ENCODE results near the gene CDC42BPG. TPM values are rescaled to one million over a fixed set of nuclear protein-coding genes. Genes with fewer than 3 reads are reported as not detected.

CDC42BPG gene
- total and polyA plus RNA-seq, 9 of the 15 experiments (the other 6 are each of a cell fraction or from before 2014, with no cell fraction given): 0.04 to 8.8 (median 2.1) TPM

GRCh38 chr11:64885367-64886286 is 41.2 kb upstream of the CDC42BPG start (continued):
- TF ChIP-seq ATF6 (CRISPR knock-in tag; IDR thresholded peaks at IDR 0.05): no peak
- no peak for TF ChIP-seq TCF7L2 (IDR thresholded peaks at IDR 0.05; ENCODE audit: low read depth, low read length)
- peak; percentile 90 for TF ChIP-seq MITF (IDR thresholded peaks at IDR 0.05)
- no peak for TF ChIP-seq ZNF518B (CRISPR knock-in tag; IDR thresholded peaks at IDR 0.05)
- peak; percentile 83 for TF ChIP-seq C11orf30 (IDR thresholded peaks at IDR 0.05; ENCODE audit: low read depth)
- TF ChIP-seq TAL1 (IDR thresholded peaks at IDR 0.05): peak; percentile 60; the same call in 1 of the 2 replicates
- no peak for TF ChIP-seq HCFC1 (IDR thresholded peaks at IDR 0.05; ENCODE audit: low read depth, low read length)
- TF ChIP-seq LCOR (CRISPR knock-in tag; IDR thresholded peaks at IDR 0.05): no peak
- TF ChIP-seq ZNF121 (CRISPR knock-in tag; conservative IDR thresholded peaks at IDR 0.05): no peak
- TF ChIP-seq MIER1 (IDR thresholded peaks at IDR 0.05; ENCODE audit: low read depth): no peak
- TF ChIP-seq HDAC8 (tag; IDR thresholded peaks at IDR 0.05): no peak
- no peak; a peak in 1 of 4 replicates for TF ChIP-seq MAZ (CRISPR knock-in tag; conservative IDR thresholded peaks at IDR 0.05 in 1 of 2, IDR thresholded peaks at IDR 0.05 in 1 of 2)
- no peak for TF ChIP-seq HMG20A (CRISPR knock-in tag; conservative IDR thresholded peaks at IDR 0.05)
- TF ChIP-seq ZNF239 (CRISPR knock-in tag; IDR thresholded peaks at IDR 0.05): no peak
- TF ChIP-seq TSC22D4 (tag; IDR thresholded peaks at IDR 0.05): no peak
- TF ChIP-seq SMAD4 (CRISPR knock-in tag; conservative IDR thresholded peaks at IDR 0.05): peak; percentile 81
- peak in 1 of 2 experiments; percentile 72; a peak in 2 of 4 replicates for TF ChIP-seq TBL1XR1 (IDR thresholded peaks at IDR 0.05; ENCODE audit: low read length in 2 of 2)
- no peak for TF ChIP-seq KLF6 (CRISPR knock-in tag; IDR thresholded peaks at IDR 0.05; ENCODE audit: borderline replicate concordance)
- no peak for TF ChIP-seq MCM3 (IDR thresholded peaks at IDR 0.05)

All from K562 (cell line).